Small intestine (tissue), 7 donors: ENCODE measurements around the gene PRDX1. TPM values are rescaled to one million over a fixed set of nuclear protein-coding genes. Genes with fewer than 3 reads are reported as not detected.

Experiments used
- DNase-seq, 2 donors: peaks; one replicate each; pipeline versions ENCODE4 v3.0.0 to v3.0.0-alpha.2; 2013
- FAIRE-seq: peaks from 2 replicates; lab custom pipeline; 2012; peaks lifted over from hg19 to GRCh38; lab: Jason Lieb, UNC
- H3K27ac ChIP-seq, 3 donors: one replicate each; pipeline ENCODE4 v1.5.1; 2013; ENCODE audit warnings: low read length in 2 of 3, mild to moderate bottlenecking in 2 of 3, control low read depth in 1 of 3, inconsistent platforms in 1 of 3, low read depth in 1 of 3, moderate library complexity in 1 of 3
- H3K27me3 ChIP-seq, 3 donors: one replicate each; pipeline ENCODE4 v1.6.1; 2013; ENCODE audit warnings: low read length in 3 of 3, inconsistent platforms in 1 of 3; ENCODE audit not compliant: control insufficient read depth in 3 of 3, insufficient read depth in 3 of 3
- H3K36me3 ChIP-seq, 3 donors: one replicate each; pipeline ENCODE4 v1.6.1; 2013; ENCODE audit warnings: low read length in 3 of 3, inconsistent platforms in 1 of 3, low read depth in 1 of 3, mild to moderate bottlenecking in 1 of 3, moderate library complexity in 1 of 3; ENCODE audit not compliant: control insufficient read depth in 3 of 3, insufficient read depth in 2 of 3
- H3K4me1 ChIP-seq, 3 donors: one replicate each; pipeline ENCODE4 v1.6.1; 2013; ENCODE audit warnings: low read length in 2 of 3, inconsistent platforms in 1 of 3, low read depth in 1 of 3, mild to moderate bottlenecking in 1 of 3, moderate library complexity in 1 of 3; ENCODE audit not compliant: control insufficient read depth in 3 of 3, insufficient read depth in 2 of 3
- H3K4me3 ChIP-seq, 3 donors: one replicate each; pipeline ENCODE4 v1.5.1; 2013; ENCODE audit warnings: low read length in 3 of 3, control low read depth in 1 of 3, inconsistent platforms in 1 of 3, low read depth in 1 of 3, mild to moderate bottlenecking in 1 of 3, moderate library complexity in 1 of 3
- H3K9me3 ChIP-seq, 2 donors: one replicate each; pipeline ENCODE4 v1.6.1; 2013; ENCODE audit warnings: low read depth in 1 of 2, low read length in 1 of 2; ENCODE audit not compliant: control insufficient read depth in 2 of 2, insufficient read depth in 1 of 2
- WGBS, 3 donors: extraction: QIAGEN DNeasy Blood & Tissue Kit; methylation state at CpG; one replicate each; pipeline ENCODE4 v1.1.7; 2013; 5-methylcytosine and 5-hydroxymethylcytosine counted together
- polyA plus RNA-seq, 4 donors: library from polyadenylated mRNA; stranded (reverse) in 3 of 4; unstranded in 1 of 4; fragments of 200-250 nt in 3 of 4; fragments of 120-200 nt in 1 of 4; gene quantifications; one replicate each; pipeline versions ENCODE4 v1.2.1 to v1.2.3, GENCODE V29; 2013
- donor health status: healthy with polysubstance abuse.
- donor health status: control.
- donor health status: control.
- donor health status: Bipolar disorder and iron deficiency.
- donor health status: healthy.

The PRDX1 gene
- polyA plus RNA-seq, 4 donors: 222 to 1,200 (median 780) TPM

DNA sequence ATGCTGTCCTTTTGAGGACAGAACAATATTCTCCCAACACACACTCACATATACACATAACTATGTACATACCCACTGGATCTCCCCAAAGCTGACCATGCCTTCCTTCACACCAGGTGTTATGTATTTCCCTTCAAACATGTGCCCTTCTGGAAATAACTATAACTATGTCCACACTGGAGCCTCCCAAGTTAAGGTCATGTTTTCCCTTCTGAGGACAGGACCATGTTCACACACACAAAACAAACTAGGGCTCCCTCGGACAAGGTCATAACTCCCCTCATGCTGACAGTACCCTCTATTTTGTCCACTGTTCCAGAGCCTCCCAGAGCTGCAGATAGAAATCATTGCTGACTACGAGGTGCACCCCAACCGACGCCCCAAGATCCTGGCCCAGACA is 13.8 kb downstream of the PRDX1 start:
- FAIRE-seq (no peak), DNase-seq (no peak)
- Histone ChIP-seq H3K9me3 (no peaks in the 10 kb centered on the region), H3K4me3 (no peak overlapping the region), H3K27me3 (no peaks in the 10 kb centered on the region), H3K36me3 (peaks cover 9 to 56% (median 12%) of the 10 kb centered on the region in 3 donors), H3K27ac (peak overlapping the region in 1 of 3 donors; percentile 32), H3K4me1 (peaks cover 0 to 3% (median 0%) of the 10 kb centered on the region in 3 donors)
- WGBS, 3 donors: 75 to 85% (median 78%) methylated on average over 4 of the region's 4 CpGs

GRCh38 chr1:45507195-45507594 is 14.5 kb downstream of the PRDX1 start:
- no peak for FAIRE-seq
- WGBS, 3 donors: 88 to 95% (median 91%) methylated on average over 6 of the region's 6 CpGs
- no peak overlapping the region for H3K4me3 ChIP-seq
- no peak overlapping the region for H3K27ac ChIP-seq
- no peaks in the 10 kb centered on the region for H3K9me3 ChIP-seq
- H3K36me3 ChIP-seq: peaks cover 9 to 50% (median 9%) of the 10 kb centered on the region in 3 donors
- H3K4me1 ChIP-seq: no peaks in the 10 kb centered on the region
- no peak for DNase-seq
- no peaks in the 10 kb centered on the region for H3K27me3 ChIP-seq

- no peak overlapping the region for H3K27ac ChIP-seq
- H3K4me1 ChIP-seq: peaks cover 2 to 17% (median 2%) of the 10 kb centered on the region in 3 donors
- no peaks in the 10 kb centered on the region for H3K9me3 ChIP-seq
- no peak for DNase-seq
- no peak overlapping the region for H3K4me3 ChIP-seq
- H3K27me3 ChIP-seq: no peaks in the 10 kb centered on the region
- FAIRE-seq: no peak
- 89 to 92% (median 92%) methylated on average over 14 of the region's 14 CpGs for WGBS, 3 donors
- peaks cover 0 to 22% (median 2%) of the 10 kb centered on the region in 3 donors for H3K36me3 ChIP-seq
These were observed 18.0 kb downstream of the PRDX1 start for GRCh38 chr1:45503462-45504360.

DNA sequence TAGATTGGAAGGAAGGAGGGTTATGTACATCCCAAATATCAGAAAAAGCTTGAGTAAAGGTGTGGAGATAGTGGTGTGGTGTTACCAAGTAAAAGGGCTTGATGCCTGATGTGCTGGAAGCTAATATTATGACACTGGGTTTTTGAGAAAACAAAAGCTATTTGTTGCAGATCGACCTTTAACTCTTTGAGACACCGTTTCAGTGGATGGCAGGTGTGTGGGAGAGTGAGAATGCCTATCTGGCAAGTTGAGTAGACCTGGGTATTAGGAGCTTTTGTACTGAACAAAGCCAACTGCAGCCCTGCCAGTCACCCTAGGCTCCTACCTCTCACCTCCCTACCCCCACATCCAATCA is 20.2 kb downstream of the PRDX1 start:
- Histone ChIP-seq H3K27me3 (no peaks in the 10 kb centered on the region), H3K4me3 (no peak overlapping the region), H3K36me3 (peaks cover 0 to 9% (median 0%) of the 10 kb centered on the region in 3 donors), H3K9me3 (no peaks in the 10 kb centered on the region), H3K27ac (peak overlapping the region in 1 of 3 donors; percentile 82), H3K4me1 (peaks cover 2 to 17% (median 2%) of the 10 kb centered on the region in 3 donors)
- DNase-seq: peak in 1 of 2 donors; percentile 27
- 6 to 49% (median 28%) methylated on average over 2 of the region's 2 CpGs for WGBS, 3 donors
- no peak for FAIRE-seq

DNA sequence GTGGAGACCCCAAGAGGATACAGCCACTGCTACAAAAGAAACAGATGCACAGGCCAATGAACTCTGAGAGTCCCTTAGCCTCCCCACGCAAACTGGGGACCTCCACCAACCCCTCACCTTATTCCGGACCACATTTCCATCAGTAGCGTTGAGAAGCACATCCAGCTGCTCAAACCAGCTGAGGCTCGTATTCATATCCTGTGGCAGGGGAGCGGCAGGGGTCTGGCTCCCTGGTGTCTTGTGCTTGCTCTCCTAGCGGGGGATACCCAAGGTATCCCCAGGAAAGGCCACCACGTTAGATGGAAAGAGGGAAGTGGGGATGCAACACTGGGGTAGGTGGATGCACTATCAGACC is 22.3 kb downstream of the PRDX1 start:
- Histone ChIP-seq H3K4me1 (peaks cover 2 to 17% (median 2%) of the 10 kb centered on the region in 3 donors), H3K27ac (peak overlapping the region in 2 of 3 donors; percentile 34 to 39), H3K27me3 (no peaks in the 10 kb centered on the region), H3K4me3 (peak overlapping the region; percentile 7 to 76 (median 53)), H3K9me3 (no peaks in the 10 kb centered on the region), H3K36me3 (peaks cover 0 to 10% (median 0%) of the 10 kb centered on the region in 3 donors)
- no peak for FAIRE-seq
- no peak for DNase-seq
- WGBS, 3 donors: 1 to 5% (median 4%) methylated on average over 7 of the region's 7 CpGs

DNA sequence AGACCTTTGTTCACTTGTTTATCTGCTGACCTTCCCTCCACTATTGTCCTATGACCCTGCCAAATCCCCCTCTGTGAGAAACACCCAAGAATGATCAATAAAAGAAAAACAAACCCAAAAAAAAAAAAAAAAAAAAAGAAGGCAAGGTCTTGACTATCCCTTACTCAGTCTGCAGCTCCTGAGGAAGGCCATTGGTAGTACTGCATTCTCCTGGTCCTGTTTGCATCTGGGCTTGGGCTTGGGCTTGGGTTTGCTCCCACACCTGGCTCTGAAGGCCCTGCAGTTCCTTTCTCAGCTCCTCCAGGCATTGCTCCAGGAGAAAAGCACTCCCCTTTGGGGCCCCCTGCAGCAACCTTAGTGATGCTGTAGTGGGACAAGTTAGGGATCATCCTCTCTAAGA is 23.4 kb downstream of the PRDX1 start:
- no peaks in the 10 kb centered on the region for H3K27me3 ChIP-seq
- H3K9me3 ChIP-seq: no peaks in the 10 kb centered on the region
- H3K36me3 ChIP-seq: peaks cover 0 to 5% (median 0%) of the 10 kb centered on the region in 3 donors
- no peak for FAIRE-seq
- no peak overlapping the region for H3K4me3 ChIP-seq
- peaks cover 2 to 17% (median 2%) of the 10 kb centered on the region in 3 donors for H3K4me1 ChIP-seq
- H3K27ac ChIP-seq: no peak overlapping the region
- DNase-seq: no peak

DNA sequence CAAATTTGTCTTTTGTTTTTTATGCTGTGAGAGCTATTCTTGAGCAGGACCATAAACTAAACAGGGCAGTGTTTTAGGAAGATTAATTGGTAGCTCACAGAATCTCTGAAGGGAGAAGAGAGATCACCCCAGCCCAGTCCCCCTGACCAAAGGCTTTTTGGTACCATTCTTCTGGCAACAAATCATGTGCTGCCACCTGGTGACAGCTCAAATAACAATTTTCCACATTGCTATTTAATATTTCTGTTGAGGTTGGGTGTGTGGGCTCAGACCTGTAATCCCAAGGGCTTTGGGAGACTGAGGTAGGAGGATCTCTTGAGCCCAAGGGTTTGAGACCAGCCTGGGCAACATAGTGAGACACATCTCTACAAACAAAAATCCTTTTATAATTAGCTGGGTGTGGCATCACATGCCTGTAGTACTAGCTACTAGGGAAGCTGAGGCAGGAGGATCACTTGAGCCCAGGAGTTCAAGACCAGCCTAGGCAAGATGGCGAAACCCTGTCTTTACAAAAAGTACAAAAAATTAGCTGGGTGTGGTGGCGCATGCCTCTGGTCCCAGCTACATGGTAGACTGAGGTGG is 28.5 kb downstream of the PRDX1 start:
- Histone ChIP-seq H3K27me3 (no peaks in the 10 kb centered on the region), H3K9me3 (no peaks in the 10 kb centered on the region), H3K27ac (no peak overlapping the region), H3K4me1 (peaks cover 0 to 19% (median 2%) of the 10 kb centered on the region in 3 donors), H3K4me3 (no peak overlapping the region), H3K36me3 (peaks cover 0 to 2% (median 0%) of the 10 kb centered on the region in 3 donors)
- FAIRE-seq (no peak), DNase-seq (peak; percentile 69 to 74)
- 72 to 76% (median 75%) methylated on average over 2 of the region's 2 CpGs for WGBS, 3 donors

DNA sequence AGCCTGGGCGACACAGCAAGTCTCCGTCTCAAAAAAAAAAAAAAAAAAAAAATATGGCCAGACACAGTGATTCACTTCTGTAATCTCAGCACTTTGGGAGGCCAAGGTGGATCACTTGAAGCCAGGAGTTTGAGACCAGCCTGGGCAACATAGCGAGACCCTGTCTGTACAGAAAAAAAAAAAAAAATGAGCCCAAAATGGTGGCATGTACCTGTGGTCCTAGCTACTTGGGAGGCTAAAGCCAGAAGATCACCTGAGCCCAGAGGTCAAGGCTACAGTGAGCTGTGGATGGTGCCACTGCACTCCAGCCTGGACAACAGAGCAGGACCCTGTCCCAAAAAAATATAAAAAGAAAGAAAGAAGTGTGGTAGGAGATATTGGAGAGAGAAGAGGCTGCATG is 29.0 kb downstream of the PRDX1 start:
- FAIRE-seq: no peak
- Histone ChIP-seq H3K27ac (no peak overlapping the region), H3K4me3 (no peak overlapping the region), H3K9me3 (no peaks in the 10 kb centered on the region), H3K4me1 (peaks cover 0 to 21% (median 2%) of the 10 kb centered on the region in 3 donors), H3K36me3 (peaks cover 0 to 5% (median 0%) of the 10 kb centered on the region in 3 donors), H3K27me3 (no peaks in the 10 kb centered on the region)
- 78 to 90% (median 83%) methylated on average over 1 to 3 of the region's 3 CpGs for WGBS, 3 donors
- no peak for DNase-seq
